HFF-Myc (cell line): ENCODE results near the gene AGAP1.

Source experiments
- DNase-seq: peaks from one replicate; pipeline ENCODE4 v3.0.0-alpha.2; 2011; ENCODE audit warnings: low read depth; ENCODE audit errors: extremely low read depth
- H3K4me3 ChIP-seq: replicated peaks from 2 replicates; pipeline ENCODE4 v1.5.1; 2011; ENCODE audit warnings: low read depth, mild to moderate bottlenecking, control low read depth, low read length
- TF ChIP-seq, protein P1 (sequence below): IDR thresholded peaks from 2 replicates; pipeline ENCODE4 v1.5.1; 2012; ENCODE audit warnings: mild to moderate bottlenecking, low read depth, low read length, control low read depth; ENCODE audit errors: missing control alignments

AGAP1 gene

DNA sequence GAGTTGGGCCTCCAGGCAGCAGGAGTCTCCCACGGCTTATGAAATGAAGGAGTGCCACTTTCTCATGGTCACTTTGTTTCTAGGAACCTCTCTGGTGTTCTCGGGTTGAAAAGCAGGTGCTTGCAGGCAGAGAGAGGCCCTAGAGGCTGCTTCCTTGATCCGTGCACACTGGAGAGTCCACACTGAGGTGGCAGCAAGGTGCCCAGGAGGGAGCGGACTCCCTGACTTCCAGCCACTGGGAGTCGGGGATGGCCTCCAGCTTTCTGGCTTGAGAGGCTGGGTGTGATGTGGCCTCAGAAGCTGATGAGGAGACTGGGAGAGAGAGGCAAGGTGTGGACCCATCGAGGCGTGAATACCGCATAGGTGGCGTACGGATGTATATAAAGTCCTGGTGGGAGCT is 221.8 kb downstream of the AGAP1 start:
- no peak for DNase-seq
- TF ChIP-seq, protein P1, sequence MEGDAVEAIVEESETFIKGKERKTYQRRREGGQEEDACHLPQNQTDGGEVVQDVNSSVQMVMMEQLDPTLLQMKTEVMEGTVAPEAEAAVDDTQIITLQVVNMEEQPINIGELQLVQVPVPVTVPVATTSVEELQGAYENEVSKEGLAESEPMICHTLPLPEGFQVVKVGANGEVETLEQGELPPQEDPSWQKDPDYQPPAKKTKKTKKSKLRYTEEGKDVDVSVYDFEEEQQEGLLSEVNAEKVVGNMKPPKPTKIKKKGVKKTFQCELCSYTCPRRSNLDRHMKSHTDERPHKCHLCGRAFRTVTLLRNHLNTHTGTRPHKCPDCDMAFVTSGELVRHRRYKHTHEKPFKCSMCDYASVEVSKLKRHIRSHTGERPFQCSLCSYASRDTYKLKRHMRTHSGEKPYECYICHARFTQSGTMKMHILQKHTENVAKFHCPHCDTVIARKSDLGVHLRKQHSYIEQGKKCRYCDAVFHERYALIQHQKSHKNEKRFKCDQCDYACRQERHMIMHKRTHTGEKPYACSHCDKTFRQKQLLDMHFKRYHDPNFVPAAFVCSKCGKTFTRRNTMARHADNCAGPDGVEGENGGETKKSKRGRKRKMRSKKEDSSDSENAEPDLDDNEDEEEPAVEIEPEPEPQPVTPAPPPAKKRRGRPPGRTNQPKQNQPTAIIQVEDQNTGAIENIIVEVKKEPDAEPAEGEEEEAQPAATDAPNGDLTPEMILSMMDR: no peak

DNA sequence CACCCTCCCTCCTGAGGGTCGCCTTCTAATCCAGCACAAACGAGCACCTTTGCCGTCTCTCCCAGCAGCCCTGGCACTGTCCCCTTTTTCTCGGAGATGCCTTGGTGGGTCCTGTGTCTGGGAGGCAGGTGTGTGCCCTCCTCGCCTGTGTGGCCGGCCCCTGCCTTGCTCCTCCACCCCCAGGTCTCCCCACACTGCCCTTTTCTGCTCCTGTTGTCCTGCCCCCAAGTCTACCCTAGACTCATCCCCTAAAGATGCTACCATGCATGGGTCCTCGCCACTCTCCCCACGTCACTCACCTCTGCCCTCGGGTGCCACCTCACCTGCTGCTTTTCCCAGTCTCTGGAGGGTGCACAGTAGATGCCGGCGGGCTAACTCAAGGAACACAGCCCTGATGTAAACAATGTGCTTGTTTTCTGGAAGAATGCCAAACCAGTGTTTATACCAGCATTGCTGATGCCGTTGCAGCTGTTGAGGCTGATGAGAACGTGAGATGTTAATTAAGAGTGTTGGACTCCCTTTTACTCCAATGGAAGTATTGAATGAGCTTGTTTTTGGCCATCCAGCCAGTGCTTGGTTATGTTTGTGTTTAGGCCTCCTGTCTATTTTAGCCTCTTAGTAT is 223.1 kb downstream of the AGAP1 start:
- TF ChIP-seq, protein P1: no peak
- H3K4me3 ChIP-seq: no peak overlapping the region
- DNase-seq: no peak

More for the DNA sequence above, 221.8 kb downstream of the AGAP1 start:
- H3K4me3 ChIP-seq: no peak overlapping the region

DNA sequence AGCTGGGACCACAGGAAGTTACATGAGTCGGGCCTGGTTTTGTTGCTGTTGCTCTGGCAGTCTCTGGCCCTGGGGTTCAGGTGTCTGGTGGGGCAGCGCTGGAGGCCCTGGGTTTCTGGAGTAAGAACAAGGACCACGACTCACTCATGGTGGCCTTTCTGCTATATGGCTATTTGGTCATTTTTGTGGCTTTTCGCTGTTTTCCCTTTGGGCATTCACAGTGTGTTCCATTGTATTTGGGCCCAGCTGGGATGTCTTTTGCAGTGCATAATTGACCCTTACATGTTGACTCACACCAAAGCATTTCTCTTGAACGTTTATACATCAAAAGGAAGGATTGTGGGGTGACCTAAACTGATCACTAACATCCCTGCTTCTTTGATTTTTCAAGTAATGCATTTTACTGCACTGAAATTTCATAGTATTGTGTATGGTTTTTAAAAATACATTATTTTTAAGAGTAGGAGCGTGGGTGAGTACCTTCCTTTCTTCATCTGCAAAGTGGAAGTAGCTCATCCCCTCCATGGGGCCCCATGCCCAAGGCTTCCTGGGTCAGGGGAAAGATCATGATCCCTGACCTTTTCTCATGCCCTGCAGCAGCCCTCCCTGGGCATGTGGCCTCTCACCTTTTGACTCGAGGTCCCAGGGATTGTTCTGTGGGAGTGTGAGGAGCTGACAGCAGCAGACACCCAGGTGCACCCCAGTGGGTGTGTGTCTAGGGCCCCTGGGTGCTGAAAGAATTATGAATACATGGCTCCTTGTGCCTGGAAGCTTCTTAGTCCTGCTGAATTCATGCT is 225.5 kb downstream of the AGAP1 start:
- no peak for DNase-seq
- no peak overlapping the region for H3K4me3 ChIP-seq
- TF ChIP-seq, protein P1: no peak

DNA sequence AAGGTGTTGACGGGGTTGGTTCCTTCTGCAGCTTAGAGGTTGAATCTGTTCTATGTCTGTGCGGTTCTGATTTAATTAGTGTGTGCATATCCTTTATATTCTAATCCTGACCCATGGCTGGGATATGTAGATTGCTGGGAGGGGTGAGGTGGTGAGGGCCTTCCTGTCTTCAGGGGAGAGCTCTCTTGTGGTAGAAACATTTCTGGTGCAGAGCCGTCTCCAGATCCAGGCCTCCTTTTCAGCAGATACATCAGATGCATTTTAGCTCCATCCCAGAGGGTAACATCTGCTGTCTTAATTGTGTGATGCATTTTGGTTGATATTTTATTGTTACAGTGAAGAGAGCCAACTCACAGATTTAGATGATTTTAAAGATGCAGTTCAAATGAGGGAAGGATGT is 227.8 kb downstream of the AGAP1 start:
- no peak overlapping the region for H3K4me3 ChIP-seq
- TF ChIP-seq, protein P1: no peak
- DNase-seq: no peak

DNA sequence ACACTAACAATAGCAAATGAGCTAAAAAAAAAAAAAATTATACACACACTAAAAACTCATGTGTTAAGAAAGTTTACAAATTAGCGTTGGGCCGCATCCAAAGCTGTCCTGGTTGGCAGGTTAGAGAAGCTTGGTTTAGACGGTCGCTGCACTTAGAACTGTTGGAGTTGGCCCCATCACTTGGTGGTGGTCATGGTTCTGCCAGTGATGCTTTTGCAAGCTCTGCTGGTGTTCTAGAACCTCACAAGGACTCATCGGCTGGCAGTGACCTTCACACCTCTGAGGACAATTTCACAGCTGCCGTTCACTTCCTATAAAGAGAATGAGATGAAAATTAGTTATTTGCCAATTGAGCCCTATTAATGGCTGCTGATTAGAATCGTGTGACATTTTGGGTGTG is 229.0 kb downstream of the AGAP1 start:
- TF ChIP-seq, protein P1: no peak
- DNase-seq: no peak

DNA sequence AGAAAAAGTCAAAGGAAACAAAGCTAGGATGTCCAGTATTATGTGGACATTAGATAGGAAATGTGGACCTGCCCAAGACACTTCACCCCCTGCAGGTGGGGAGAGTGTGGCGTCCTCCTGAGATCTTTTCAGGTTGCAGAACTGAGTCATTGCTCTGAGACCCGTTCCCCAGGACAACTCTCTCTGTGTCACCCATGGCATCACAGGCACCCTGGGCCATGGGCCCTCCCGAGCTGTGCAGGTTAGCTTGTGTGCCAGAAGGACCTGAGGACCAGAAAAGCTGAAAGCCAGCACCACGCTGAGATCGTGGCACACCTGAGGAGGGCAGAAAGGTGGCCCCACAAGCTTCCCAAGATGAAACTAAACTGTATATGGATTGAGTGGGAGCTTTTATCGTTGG is 229.5 kb downstream of the AGAP1 start:
- no peak for DNase-seq
- H3K4me3 ChIP-seq: no peak overlapping the region
- TF ChIP-seq, protein P1: no peak

More for the DNA sequence above, 229.0 kb downstream of the AGAP1 start:
- H3K4me3 ChIP-seq: no peak overlapping the region
